K562 treated with DMSO at 1 percent for 48 hours (cell line): ENCODE results near the gene SNRNP70. TPM values are rescaled to one million over a fixed set of nuclear protein-coding genes. Genes with fewer than 3 reads are reported as not detected.

ENCODE experiments used
- total RNA-seq: library from RNA; unstranded; fragments of 300-600 nt; gene quantifications from 2 replicates; pipeline ENCODE4 v1.2.3, GENCODE V29; 2022; ENCODE audit warnings: low replicate concordance; ENCODE audit errors: extremely low read depth

Gene SNRNP70
- not detected in 2 replicates for total RNA-seq

GRCh38 chr19:49085020-49085867 lies at the start of gene SNRNP70:
SNRNP70 (plus strand) TSS chr19:49085451; CDS start chr19:49086415, 964 bp downstream.

GRCh38 chr19:49036815-49037214 lies 48.4 kb upstream of the SNRNP70 start, which contains the start of gene CGB1:
CGB1 (minus strand) TSS chr19:49036895; CDS start chr19:49036711, 184 bp downstream.

GRCh38 chr19:49043548-49043947 lies 41.7 kb upstream of the SNRNP70 start, which contains the start of gene CGB5:
CGB5 (plus strand) TSS chr19:49043848; CDS start chr19:49044210, 362 bp downstream.

GRCh38 chr19:49049011-49049410 lies 36.2 kb upstream of the SNRNP70 start, which contains the start of gene CGB8:
CGB8 (minus strand) TSS chr19:49049111; CDS start chr19:49048739, 372 bp downstream.

GRCh38 chr19:49057636-49058234 lies 27.5 kb upstream of the SNRNP70 start, which contains the start of gene CGB7:
CGB7 (minus strand) TSS chr19:49057749; CDS start chr19:49055375, 2,374 bp downstream.

GRCh38 chr19:49064768-49065611 lies 20.3 kb upstream of the SNRNP70 start, which contains the start of gene NTF4:
NTF4 (minus strand) TSS chr19:49064818; CDS start chr19:49061997, 2,821 bp downstream.

GRCh38 chr19:49113762-49114629 lies 28.7 kb downstream of the SNRNP70 start, which contains the start of gene LIN7B:
LIN7B (plus strand) TSS chr19:49114370; CDS start chr19:49114405, 35 bp downstream.

GRCh38 chr19:49118565-49119410 lies 33.5 kb downstream of the SNRNP70 start, which contains the start of gene C19orf73:
C19orf73 (minus strand) TSS chr19:49119143; CDS start chr19:49119022, 121 bp downstream.

GRCh38 chr19:49119411-49120324 lies 34.4 kb downstream of the SNRNP70 start, which contains the start of gene PPFIA3:
PPFIA3 (plus strand) TSS chr19:49119544; CDS start chr19:49127874, 8,330 bp downstream.

GRCh38 chr19:49155005-49155819 lies 70.0 kb downstream of the SNRNP70 start, which contains the start of gene HRC:
HRC (minus strand) TSS chr19:49155396; CDS start chr19:49155237, 159 bp downstream.

GRCh38 chr19:49157445-49158224 lies 72.4 kb downstream of the SNRNP70 start, which contains the start of gene TRPM4:
TRPM4 (plus strand) TSS chr19:49157792; CDS start chr19:49157867, 75 bp downstream.

Other genes with a start within 250 kb of the SNRNP70 start
- gene HSD17B14, start 249.0 kb upstream of the SNRNP70 start, total RNA-seq: not detected in 2 replicates
- gene PLEKHA4, start 216.8 kb upstream of the SNRNP70 start, total RNA-seq: not detected in 2 replicates
- gene PPP1R15A, start 213.0 kb upstream of the SNRNP70 start, total RNA-seq: not detected in 2 replicates
- not detected in 2 replicates for gene TULP2, start 186.7 kb upstream of the SNRNP70 start, total RNA-seq
- 924 and 1,522 TPM in 2 replicates for gene NUCB1, start 185.1 kb upstream of the SNRNP70 start, total RNA-seq
- gene DHDH, start 151.8 kb upstream of the SNRNP70 start, total RNA-seq: not detected in 2 replicates
- gene BAX, start 130.6 kb upstream of the SNRNP70 start, total RNA-seq: not detected in 2 replicates
- gene FTL, start 120.1 kb upstream of the SNRNP70 start, total RNA-seq: 5,393 and 6,511 TPM in 2 replicates
- gene GYS1, start 92.1 kb upstream of the SNRNP70 start, total RNA-seq: 109 TPM in 1 of 2 replicates, not detected in the other
- gene RUVBL2, start 91.6 kb upstream of the SNRNP70 start, total RNA-seq: not detected in 2 replicates
- not detected in 2 replicates for gene LHB, start 68.4 kb upstream of the SNRNP70 start, total RNA-seq
- not detected in 2 replicates for gene CGB3, start 61.1 kb upstream of the SNRNP70 start, total RNA-seq
- not detected in 2 replicates for gene CGB2, start 53.6 kb upstream of the SNRNP70 start, total RNA-seq
- not detected in 2 replicates for gene CGB1, start 48.6 kb upstream of the SNRNP70 start, total RNA-seq
- gene CGB5, start 41.6 kb upstream of the SNRNP70 start, total RNA-seq: not detected in 2 replicates
- gene CGB8, start 36.3 kb upstream of the SNRNP70 start, total RNA-seq: not detected in 2 replicates
- gene CGB7, start 27.7 kb upstream of the SNRNP70 start, total RNA-seq: not detected in 2 replicates
- gene NTF4, start 20.6 kb upstream of the SNRNP70 start, total RNA-seq: not detected in 2 replicates
- not detected in 2 replicates for gene KCNA7, start 12.8 kb upstream of the SNRNP70 start, total RNA-seq
- gene LIN7B, start 28.9 kb downstream of the SNRNP70 start, total RNA-seq: not detected in 2 replicates
- gene C19orf73, start 33.7 kb downstream of the SNRNP70 start, total RNA-seq: not detected in 2 replicates
- gene PPFIA3, start 34.1 kb downstream of the SNRNP70 start, total RNA-seq: not detected in 2 replicates
- not detected in 2 replicates for gene HRC, start 69.9 kb downstream of the SNRNP70 start, total RNA-seq
- gene TRPM4, start 72.3 kb downstream of the SNRNP70 start, total RNA-seq: 127 TPM in 1 of 2 replicates, not detected in the other
- not detected in 2 replicates for gene SLC6A16, start 239.7 kb downstream of the SNRNP70 start, total RNA-seq
- gene CD37, start 250.0 kb downstream of the SNRNP70 start, total RNA-seq: not detected in 2 replicates